Measurements from ENCODE around the gene IPPK.

Gene IPPK

GRCh38 chr9:92641092-92641809 is 28.7 kb downstream of the IPPK start:
- no peak for TF ChIP-seq GATA2 (IDR thresholded peaks at IDR 0.05; ENCODE audit: low read depth, low read length)
- no peak for TF ChIP-seq GATA3 (IDR thresholded peaks at IDR 0.05; ENCODE audit: low read depth, low read length)

- TF ChIP-seq GATA2 (IDR thresholded peaks at IDR 0.05; ENCODE audit: low read depth, low read length) (no peak), GATA3 (IDR thresholded peaks at IDR 0.05; ENCODE audit: low read depth, low read length) (no peak)
Measured at GRCh38 chr9:92640398-92641091, 29.4 kb downstream of the IPPK start.

DNA sequence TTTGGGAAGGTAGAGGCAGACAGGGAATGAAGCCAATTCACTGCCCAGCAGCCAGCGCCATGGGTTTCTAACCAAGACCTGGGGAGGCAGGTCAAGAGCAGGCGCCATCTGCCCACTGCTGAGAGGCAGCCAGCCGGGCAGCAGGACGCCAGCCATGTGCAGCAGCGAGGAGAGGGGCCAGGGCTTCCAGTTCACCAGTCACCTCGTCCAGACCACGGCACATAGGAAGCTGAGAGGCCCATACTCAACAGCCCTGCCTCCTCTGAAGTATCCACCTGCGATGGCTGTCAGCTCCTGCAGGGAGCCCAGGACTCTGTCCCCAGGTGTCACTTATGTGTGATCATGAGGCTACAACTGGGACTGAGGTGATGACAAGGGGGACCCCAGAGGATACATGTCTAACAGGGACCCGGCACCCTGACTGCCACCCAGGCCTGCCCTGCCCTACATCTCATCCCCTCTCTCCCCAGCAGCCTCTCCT is 30.1 kb downstream of the IPPK start:
- TF ChIP-seq GATA2 (IDR thresholded peaks at IDR 0.05; ENCODE audit: low read depth, low read length) (no peak), GATA3 (IDR thresholded peaks at IDR 0.05; ENCODE audit: low read depth, low read length) (no peak)

- TF ChIP-seq GATA2 (IDR thresholded peaks at IDR 0.05; ENCODE audit: low read depth, low read length), result no peak
- TF ChIP-seq GATA3 (IDR thresholded peaks at IDR 0.05; ENCODE audit: low read depth, low read length), result no peak
Measured at GRCh38 chr9:92639124-92639523, 30.8 kb downstream of the IPPK start.

GRCh38 chr9:92638621-92639101 is 31.3 kb downstream of the IPPK start:
- TF ChIP-seq GATA2 (IDR thresholded peaks at IDR 0.05; ENCODE audit: low read depth, low read length) (no peak), GATA3 (IDR thresholded peaks at IDR 0.05; ENCODE audit: low read depth, low read length) (no peak)

DNA sequence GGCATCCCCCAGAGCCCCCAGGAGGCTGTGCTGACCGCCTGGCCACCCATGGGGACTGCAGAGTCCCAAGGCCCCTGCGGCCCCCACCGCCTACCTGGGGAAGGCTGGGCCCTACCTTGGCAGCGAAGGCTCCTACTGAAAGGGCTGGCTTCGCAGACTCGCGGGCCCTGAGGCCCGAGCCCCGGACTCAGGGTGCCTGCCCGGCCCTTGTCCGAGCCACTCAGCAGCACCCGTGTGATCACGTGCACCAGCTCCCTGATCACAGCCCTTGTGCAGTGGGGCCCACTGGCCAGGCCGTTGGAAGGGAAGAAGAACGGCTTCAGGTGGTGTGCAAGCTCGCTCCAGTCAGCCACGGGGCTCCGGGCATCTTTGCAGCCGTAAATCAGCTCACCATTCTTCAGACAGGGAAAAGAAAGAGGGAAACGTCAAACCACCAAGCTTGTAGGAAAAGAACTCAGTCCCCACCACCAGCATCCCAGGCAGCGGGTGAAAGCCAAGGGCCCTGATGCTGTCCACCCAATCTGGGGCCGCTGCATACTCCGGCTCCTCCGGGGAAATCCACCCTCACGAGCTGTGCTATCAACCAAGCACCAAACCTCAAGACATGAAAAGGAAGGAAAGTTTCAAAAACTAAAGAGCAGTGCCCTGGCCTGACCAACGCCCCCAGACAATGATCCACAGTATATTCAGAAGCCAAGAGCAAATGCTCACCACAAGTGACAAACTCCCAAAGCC is 31.9 kb downstream of the IPPK start:
- TF ChIP-seq GATA2 (IDR thresholded peaks at IDR 0.05; ENCODE audit: low read depth, low read length) (no peak), GATA3 (IDR thresholded peaks at IDR 0.05; ENCODE audit: low read depth, low read length) (no peak)

- TF ChIP-seq GATA2 (IDR thresholded peaks at IDR 0.05; ENCODE audit: low read depth, low read length) (no peak), GATA3 (IDR thresholded peaks at IDR 0.05; ENCODE audit: low read depth, low read length) (no peak)
Measured at GRCh38 chr9:92637326-92637725, 32.6 kb downstream of the IPPK start.

DNA sequence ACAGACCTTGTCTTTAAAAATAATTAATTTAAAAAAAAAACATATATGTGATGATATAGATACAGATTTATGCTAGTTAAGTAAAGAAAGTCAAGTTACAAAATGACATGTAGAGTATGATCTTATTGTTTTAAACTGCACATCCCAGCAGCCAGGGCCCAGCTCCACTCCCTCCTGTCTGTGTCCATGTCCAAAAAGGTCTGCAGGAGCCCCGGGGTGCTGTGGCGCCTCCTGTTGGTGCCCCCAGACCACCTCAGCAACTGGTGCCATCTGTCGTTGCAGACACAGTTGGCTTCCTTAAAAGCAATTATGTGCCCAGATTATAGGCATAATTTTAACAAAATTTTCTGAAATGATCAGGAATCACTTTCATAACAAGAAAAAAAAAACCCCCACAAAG is 33.3 kb downstream of the IPPK start:
- TF ChIP-seq GATA2 (IDR thresholded peaks at IDR 0.05; ENCODE audit: low read depth, low read length) (no peak), GATA3 (IDR thresholded peaks at IDR 0.05; ENCODE audit: low read depth, low read length) (no peak)

DNA sequence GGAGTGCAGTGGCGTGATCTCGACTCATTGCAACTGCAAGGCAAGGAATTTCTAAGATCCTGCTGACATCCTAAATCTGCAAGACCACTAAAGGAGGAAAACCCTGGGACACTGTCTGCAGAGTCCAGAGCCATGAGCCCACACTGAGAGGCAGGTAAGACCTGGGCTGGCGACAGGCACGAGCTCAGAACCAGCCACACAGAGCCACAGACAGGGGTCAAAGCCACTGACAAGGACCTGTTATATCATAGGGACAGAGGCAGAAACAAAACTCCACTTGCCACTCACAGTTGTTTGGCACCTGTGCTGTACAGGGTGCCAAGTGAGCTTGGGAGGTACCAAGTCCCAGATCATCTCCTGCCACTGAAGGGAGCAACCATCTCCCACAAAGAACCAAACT is 34.2 kb downstream of the IPPK start:
- TF ChIP-seq GATA2 (IDR thresholded peaks at IDR 0.05; ENCODE audit: low read depth, low read length) (no peak), GATA3 (IDR thresholded peaks at IDR 0.05; ENCODE audit: low read depth, low read length) (no peak)

DNA sequence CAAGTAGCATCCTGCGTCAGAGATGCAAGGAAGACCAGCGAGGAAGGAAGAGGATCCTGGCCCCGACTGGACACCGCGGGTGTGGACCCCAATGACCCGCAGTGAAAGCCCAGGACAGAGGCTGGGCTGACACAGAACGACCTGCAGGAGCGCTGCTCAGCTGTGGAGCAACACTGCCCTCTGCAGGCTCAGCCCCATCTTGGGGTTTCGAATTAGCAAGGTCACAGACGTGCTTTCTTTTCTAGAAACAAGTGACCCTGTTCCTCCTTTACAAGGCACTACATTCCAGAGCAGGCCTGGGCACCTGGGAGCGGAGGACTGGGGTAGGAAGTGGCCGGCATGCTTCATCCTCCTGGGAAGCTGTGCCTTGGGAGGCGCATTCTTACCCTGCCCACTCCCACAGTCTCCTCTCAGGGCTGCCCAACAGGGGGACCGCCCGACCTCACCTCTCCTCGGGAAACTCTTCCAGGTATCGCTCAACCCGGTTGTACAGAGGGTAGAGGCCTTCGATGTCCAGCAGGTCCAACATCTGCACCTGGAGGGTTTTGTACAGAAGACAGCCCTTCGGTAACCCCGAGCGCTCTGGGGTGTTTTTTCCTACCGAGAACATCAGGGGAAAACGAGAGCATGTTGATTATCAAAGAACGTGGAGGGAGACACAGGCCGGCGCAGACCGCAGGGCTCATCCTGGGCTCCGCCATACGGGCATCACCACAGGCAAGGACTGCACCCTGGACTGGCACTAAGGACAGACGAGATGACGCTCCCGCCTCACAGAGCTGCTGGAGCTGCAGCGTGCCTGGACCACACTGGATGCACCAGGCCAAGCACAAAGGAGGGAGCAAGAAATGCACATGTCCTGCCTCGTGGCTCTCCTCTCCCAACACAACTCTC is 35.0 kb downstream of the IPPK start:
- no peak for TF ChIP-seq GATA2 (IDR thresholded peaks at IDR 0.05; ENCODE audit: low read depth, low read length)
- TF ChIP-seq GATA3 (IDR thresholded peaks at IDR 0.05; ENCODE audit: low read depth, low read length), result no peak

GRCh38 chr9:92633614-92634278 is 36.2 kb downstream of the IPPK start:
- TF ChIP-seq GATA2 (IDR thresholded peaks at IDR 0.05; ENCODE audit: low read depth, low read length) (no peak), GATA3 (IDR thresholded peaks at IDR 0.05; ENCODE audit: low read depth, low read length) (no peak)

- TF ChIP-seq GATA2 (IDR thresholded peaks at IDR 0.05; ENCODE audit: low read depth, low read length) (no peak), GATA3 (IDR thresholded peaks at IDR 0.05; ENCODE audit: low read depth, low read length) (no peak)
Measured at GRCh38 chr9:92632641-92633040, 37.3 kb downstream of the IPPK start.
